ENCODE results near the gene CLTCL1. TPM values are rescaled to one million over a fixed set of nuclear protein-coding genes. Genes with fewer than 3 reads are reported as not detected.

CLTCL1 gene
- total RNA-seq = 10 to 100 TPM; 19.1 to 29.7 TPM

DNA sequence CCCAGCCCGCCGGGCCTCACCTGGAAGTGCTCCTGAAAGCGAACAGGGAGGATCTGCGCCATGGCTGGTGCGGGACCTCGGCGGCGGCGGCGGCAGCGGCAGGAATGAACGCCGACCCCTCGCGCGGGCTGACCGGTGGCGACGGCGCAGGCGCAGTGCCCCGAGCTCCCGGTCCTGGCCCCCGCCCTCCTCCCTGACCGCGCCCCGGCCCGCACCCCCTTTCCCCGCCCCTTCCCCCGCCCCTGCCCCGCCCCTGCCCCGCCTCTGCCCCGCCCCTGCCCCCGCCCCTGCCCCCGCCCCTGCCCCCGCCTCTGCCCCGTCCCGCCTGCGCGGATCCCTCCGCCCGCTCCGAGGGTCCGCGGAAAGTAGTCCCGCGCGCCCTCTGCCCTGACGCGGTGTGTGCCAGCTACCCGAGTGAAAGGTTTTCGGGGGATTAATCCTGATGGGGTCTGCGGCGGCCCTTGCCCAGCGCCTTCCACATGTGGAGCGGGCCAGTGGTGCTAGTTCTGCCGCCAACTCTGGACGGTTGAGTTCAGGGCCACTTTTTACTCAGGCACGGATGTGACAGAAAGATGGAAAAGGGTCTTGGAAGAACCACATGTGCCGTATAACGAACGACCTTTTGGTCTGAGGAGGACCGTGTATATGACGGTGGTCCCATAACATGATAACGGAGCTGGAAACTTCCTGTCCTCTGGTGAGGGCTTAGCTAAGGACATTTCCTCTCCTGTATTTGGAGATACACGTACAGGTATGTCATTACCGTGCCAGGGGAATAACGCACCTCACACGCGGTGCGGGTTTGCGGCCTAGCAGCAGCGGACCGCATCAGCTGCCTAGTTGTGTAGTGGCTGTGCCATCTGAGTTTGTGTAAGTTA is at the start of gene CLTCL1:
TSS of gene CLTCL1 (minus strand) at position 140 of the 878 bp plus-strand sequence. CDS start at position 62, 78 bp downstream.
- no peaks in the 10 kb centered on the region for H3K9me3 ChIP-seq
- TF ChIP-seq, protein P1, sequence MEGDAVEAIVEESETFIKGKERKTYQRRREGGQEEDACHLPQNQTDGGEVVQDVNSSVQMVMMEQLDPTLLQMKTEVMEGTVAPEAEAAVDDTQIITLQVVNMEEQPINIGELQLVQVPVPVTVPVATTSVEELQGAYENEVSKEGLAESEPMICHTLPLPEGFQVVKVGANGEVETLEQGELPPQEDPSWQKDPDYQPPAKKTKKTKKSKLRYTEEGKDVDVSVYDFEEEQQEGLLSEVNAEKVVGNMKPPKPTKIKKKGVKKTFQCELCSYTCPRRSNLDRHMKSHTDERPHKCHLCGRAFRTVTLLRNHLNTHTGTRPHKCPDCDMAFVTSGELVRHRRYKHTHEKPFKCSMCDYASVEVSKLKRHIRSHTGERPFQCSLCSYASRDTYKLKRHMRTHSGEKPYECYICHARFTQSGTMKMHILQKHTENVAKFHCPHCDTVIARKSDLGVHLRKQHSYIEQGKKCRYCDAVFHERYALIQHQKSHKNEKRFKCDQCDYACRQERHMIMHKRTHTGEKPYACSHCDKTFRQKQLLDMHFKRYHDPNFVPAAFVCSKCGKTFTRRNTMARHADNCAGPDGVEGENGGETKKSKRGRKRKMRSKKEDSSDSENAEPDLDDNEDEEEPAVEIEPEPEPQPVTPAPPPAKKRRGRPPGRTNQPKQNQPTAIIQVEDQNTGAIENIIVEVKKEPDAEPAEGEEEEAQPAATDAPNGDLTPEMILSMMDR (IDR thresholded peaks at IDR 0.05) = no peak
- H3K4me3 ChIP-seq = peak within 1 kb of the TSS; percentile 92 to 98
- DNase-seq (ENCODE audit: low spot score) = peak; percentile 63
- no peaks in the 10 kb centered on the region for H3K36me3 ChIP-seq
- H3K27me3 ChIP-seq = no peaks in the 10 kb centered on the region
- peaks cover 0 to 40% of the 10 kb centered on the region in 2 donors for H3K4me1 ChIP-seq
- peak within 1 kb of the TSS; percentile 88 to 91 for H3K27ac ChIP-seq

DNA sequence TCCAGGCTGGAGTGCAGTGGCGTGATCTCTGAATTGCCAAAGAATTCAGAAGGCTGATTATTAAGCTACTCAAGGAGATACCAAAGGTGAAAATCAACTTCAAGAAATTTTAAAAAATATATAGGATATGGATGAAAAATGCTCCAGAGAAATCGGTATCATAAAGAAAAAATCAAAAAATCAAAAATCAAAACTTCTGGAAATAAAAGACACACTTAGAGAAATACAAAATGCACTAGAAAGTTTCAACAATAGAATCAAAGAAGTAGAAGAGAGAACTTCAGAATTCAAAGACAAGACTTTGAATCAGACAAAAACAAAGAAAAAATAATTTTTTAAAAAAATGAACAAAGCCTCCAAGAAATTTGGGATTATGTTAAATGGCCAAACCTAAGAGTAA is 45.6 kb upstream of the CLTCL1 start:
- Histone ChIP-seq H3K4me3 (no peak overlapping the region), H3K27ac (no peak overlapping the region), H3K9me3 (peaks cover 15 to 48% of the 10 kb centered on the region in 2 donors), H3K4me1 (no peaks in the 10 kb centered on the region), H3K36me3 (peaks cover 56% of the 10 kb centered on the region), H3K27me3 (no peaks in the 10 kb centered on the region)
- TF ChIP-seq, protein P1 (IDR thresholded peaks at IDR 0.05) = no peak
- no peak for DNase-seq (ENCODE audit: low spot score)

DNA sequence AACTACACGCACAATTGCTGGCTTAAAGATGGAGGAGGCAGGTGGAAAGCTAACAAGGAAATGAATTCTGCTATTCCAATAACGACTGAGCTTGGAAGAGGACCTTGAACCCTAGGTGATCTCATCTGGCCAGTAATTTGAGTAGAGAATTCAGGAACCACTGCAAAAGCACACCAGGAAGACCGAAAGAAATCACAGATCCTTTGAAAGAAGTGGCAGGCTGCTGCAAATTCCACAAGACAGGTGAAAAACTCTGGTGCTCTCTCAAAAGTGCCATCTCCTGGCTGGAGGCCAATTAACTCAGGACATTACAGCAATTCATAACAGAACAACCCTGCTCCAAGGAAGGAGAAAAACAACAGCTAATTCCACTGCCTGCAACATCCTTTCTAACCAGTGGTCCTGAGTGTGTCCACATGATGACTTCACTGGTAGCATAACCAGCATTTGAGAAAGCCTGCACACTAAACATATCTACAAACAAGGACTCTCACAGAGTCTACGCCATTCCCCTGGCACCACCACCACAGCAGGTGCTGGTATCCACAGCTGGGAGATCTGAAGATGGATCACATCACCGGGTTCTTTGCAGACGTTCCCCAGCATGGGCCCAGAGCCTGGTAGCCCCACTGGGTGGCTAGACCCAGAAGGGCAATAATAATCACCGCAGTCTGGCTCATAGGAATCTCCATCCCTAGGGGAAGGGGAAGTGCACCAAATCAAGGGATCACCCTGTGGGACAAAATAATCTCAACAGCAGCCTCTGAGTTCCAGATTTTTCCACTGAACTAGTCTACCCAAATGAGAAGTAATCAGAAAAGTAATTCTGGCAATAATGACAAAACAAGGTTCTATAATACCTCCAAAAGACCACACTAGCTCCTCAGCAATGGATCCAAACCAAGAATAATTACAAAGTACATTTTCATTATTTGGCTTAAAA is 44.9 kb upstream of the CLTCL1 start:
- DNase-seq (ENCODE audit: low spot score) = no peak

DNA sequence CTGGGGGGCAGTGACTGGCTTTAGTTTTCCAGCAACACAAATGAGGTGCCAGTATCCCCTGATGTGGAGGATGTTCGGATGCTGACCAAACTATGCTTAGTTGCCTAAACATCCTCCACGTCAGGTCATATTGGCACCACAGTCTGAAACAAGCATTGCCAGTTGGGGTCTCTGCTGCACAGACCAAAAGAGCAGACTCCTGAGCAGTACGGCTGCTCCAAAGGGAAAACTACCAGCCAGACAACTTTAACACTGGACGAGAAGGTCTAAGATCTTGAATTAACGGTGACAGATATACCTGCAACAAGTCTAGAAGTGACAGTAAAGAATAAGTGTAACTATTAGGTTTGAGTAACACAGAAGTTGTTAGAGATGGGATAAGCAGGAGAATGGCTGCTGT is 40.5 kb upstream of the CLTCL1 start:
- Histone ChIP-seq H3K27ac (no peak overlapping the region), H3K27me3 (no peaks in the 10 kb centered on the region), H3K36me3 (peaks cover 64% of the 10 kb centered on the region), H3K4me1 (no peaks in the 10 kb centered on the region), H3K9me3 (peaks cover 7 to 30% of the 10 kb centered on the region in 2 donors), H3K4me3 (no peak overlapping the region)
- TF ChIP-seq, protein P1 (IDR thresholded peaks at IDR 0.05) = no peak
- no peak for DNase-seq (ENCODE audit: low spot score)

More for the DNA sequence above, 44.9 kb upstream of the CLTCL1 start:
- Histone ChIP-seq H3K9me3 (peaks cover 15 to 49% of the 10 kb centered on the region in 2 donors), H3K4me1 (no peaks in the 10 kb centered on the region), H3K4me3 (no peak overlapping the region), H3K36me3 (peaks cover 64% of the 10 kb centered on the region), H3K27me3 (no peaks in the 10 kb centered on the region), H3K27ac (no peak overlapping the region)
- TF ChIP-seq, protein P1 (IDR thresholded peaks at IDR 0.05) = no peak

DNA sequence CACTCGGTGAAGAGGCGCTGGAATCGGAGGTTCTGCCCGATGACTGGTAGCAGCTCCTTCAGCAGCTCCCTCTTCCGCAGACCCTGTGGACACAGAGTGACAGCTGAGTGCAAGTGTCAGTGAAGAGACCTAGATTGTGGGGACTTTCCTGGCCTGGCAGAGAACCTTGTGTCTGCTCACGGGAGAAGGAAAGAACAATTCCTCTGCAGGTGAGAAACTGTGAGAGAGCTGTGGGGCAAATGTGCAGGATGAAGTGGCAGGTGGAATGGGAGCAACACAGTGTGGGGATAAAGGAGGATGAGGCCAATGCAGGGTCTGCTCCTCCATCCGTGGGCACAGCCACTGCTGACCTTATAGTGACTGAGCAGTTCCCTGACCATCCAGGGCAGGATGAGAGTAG is 40.0 kb upstream of the CLTCL1 start:
- Histone ChIP-seq H3K36me3 (peaks cover 59% of the 10 kb centered on the region), H3K27ac (no peak overlapping the region), H3K27me3 (no peaks in the 10 kb centered on the region), H3K4me3 (no peak overlapping the region), H3K4me1 (no peaks in the 10 kb centered on the region), H3K9me3 (peaks cover 7 to 25% of the 10 kb centered on the region in 2 donors)
- DNase-seq (ENCODE audit: low spot score) = no peak
- TF ChIP-seq, protein P1 (IDR thresholded peaks at IDR 0.05) = no peak
